Measurements from ENCODE around the gene MAN2A2. TPM values are rescaled to one million over a fixed set of nuclear protein-coding genes. Genes with fewer than 3 reads are reported as not detected.

Gene MAN2A2
- total RNA-seq, 1 experiment from 2014 or later: 31.0 TPM

DNA sequence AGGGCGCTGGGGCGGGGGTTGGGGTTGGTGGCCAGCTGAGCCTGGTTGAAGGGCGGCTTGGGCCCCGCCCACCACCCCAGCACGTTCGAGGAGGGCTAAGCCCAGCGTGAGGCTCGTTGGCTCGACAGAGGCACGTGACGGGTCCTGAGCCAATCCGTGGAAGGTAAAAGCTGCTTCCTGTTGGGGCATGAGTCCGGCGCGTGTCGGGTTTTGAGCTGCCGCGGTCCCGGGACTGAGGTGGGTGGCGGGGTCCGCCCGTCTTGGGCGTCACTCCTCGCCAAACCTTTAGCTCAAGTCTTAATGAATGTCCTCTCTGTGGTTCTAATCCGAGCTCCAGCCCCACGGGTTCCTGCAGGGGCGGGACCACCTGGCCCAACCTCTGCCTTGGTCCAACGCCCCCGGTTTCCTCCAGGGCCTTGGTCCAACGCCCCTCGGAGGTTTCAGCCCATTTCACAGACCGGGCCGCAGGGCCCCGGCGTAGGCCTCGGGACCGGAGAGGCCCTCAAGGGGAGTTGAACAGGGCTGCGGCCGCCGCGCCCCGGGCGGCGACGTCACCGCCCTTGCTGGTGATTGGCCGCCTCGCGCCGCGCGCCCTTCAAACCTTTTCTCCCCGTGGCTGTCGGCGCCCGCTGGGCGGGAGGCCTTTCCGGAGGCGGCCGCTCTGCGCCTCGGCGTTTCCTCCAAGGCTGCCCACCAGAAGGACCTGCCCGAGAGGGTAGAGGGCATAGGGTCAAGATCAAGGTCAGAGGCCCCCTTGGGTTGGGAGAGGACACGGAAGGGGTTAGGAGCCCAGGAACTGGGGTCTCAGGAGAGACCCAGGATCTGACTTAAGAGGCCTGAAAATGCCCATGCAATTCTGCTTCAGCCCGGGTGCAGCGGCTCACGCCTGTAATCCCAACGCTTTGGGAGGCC lies 51.9 kb downstream of the MAN2A2 start, which contains the start of gene RCCD1 (continued):
- TF ChIP-seq, protein P1, sequence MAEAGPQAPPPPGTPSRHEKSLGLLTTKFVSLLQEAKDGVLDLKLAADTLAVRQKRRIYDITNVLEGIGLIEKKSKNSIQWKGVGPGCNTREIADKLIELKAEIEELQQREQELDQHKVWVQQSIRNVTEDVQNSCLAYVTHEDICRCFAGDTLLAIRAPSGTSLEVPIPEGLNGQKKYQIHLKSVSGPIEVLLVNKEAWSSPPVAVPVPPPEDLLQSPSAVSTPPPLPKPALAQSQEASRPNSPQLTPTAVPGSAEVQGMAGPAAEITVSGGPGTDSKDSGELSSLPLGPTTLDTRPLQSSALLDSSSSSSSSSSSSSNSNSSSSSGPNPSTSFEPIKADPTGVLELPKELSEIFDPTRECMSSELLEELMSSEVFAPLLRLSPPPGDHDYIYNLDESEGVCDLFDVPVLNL (CRISPR knock-in tag; IDR thresholded peaks at IDR 0.05; ENCODE audit: borderline replicate concordance, low read depth): peak; percentile 94
- TF ChIP-seq KAT7 (CRISPR knock-in tag; IDR thresholded peaks at IDR 0.05; ENCODE audit: borderline replicate concordance) (no peak), IRF2 (CRISPR knock-in tag; IDR thresholded peaks at IDR 0.05; ENCODE audit: borderline replicate concordance, low read depth) (no peak), ESRRA (CRISPR knock-in tag; IDR thresholded peaks at IDR 0.05; ENCODE audit: borderline replicate concordance) (peak; percentile 85), ELF4 (CRISPR knock-in tag; IDR thresholded peaks at IDR 0.05; ENCODE audit: low read depth) (0 out of 2 replicates have a peak, but pooled peaks have one; percentile 58), ZNF423 (CRISPR knock-in tag; IDR thresholded peaks at IDR 0.05) (no peak), ZNF232 (CRISPR knock-in tag; IDR thresholded peaks at IDR 0.05) (no peak; the same call in 1 of the 2 replicates), ZBTB21 (CRISPR knock-in tag; IDR thresholded peaks at IDR 0.05; ENCODE audit: borderline replicate concordance) (no peak), ZNF671 (CRISPR knock-in tag; IDR thresholded peaks at IDR 0.05) (0 out of 2 replicates have a peak, but pooled peaks have one; percentile 58), FOXP1 (CRISPR knock-in tag; IDR thresholded peaks at IDR 0.05; ENCODE audit: borderline replicate concordance) (peak; percentile 90; the same call in 1 of the 2 replicates), GRHL2 (CRISPR knock-in tag; IDR thresholded peaks at IDR 0.05; ENCODE audit: insufficient replicate concordance, severe bottlenecking) (no peak), ZNF219 (CRISPR knock-in tag; IDR thresholded peaks at IDR 0.05; ENCODE audit: borderline replicate concordance) (no peak)
- TF ChIP-seq, protein P2, sequence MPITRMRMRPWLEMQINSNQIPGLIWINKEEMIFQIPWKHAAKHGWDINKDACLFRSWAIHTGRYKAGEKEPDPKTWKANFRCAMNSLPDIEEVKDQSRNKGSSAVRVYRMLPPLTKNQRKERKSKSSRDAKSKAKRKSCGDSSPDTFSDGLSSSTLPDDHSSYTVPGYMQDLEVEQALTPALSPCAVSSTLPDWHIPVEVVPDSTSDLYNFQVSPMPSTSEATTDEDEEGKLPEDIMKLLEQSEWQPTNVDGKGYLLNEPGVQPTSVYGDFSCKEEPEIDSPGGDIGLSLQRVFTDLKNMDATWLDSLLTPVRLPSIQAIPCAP (CRISPR knock-in tag; IDR thresholded peaks at IDR 0.05): no peak
- TF ChIP-seq, protein P3, sequence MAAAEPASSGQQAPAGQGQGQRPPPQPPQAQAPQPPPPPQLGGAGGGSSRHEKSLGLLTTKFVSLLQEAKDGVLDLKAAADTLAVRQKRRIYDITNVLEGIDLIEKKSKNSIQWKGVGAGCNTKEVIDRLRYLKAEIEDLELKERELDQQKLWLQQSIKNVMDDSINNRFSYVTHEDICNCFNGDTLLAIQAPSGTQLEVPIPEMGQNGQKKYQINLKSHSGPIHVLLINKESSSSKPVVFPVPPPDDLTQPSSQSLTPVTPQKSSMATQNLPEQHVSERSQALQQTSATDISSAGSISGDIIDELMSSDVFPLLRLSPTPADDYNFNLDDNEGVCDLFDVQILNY (CRISPR knock-in tag; IDR thresholded peaks at IDR 0.05): peak; percentile 50; the same call in 1 of the 2 replicates
- TF ChIP-seq, protein P4, sequence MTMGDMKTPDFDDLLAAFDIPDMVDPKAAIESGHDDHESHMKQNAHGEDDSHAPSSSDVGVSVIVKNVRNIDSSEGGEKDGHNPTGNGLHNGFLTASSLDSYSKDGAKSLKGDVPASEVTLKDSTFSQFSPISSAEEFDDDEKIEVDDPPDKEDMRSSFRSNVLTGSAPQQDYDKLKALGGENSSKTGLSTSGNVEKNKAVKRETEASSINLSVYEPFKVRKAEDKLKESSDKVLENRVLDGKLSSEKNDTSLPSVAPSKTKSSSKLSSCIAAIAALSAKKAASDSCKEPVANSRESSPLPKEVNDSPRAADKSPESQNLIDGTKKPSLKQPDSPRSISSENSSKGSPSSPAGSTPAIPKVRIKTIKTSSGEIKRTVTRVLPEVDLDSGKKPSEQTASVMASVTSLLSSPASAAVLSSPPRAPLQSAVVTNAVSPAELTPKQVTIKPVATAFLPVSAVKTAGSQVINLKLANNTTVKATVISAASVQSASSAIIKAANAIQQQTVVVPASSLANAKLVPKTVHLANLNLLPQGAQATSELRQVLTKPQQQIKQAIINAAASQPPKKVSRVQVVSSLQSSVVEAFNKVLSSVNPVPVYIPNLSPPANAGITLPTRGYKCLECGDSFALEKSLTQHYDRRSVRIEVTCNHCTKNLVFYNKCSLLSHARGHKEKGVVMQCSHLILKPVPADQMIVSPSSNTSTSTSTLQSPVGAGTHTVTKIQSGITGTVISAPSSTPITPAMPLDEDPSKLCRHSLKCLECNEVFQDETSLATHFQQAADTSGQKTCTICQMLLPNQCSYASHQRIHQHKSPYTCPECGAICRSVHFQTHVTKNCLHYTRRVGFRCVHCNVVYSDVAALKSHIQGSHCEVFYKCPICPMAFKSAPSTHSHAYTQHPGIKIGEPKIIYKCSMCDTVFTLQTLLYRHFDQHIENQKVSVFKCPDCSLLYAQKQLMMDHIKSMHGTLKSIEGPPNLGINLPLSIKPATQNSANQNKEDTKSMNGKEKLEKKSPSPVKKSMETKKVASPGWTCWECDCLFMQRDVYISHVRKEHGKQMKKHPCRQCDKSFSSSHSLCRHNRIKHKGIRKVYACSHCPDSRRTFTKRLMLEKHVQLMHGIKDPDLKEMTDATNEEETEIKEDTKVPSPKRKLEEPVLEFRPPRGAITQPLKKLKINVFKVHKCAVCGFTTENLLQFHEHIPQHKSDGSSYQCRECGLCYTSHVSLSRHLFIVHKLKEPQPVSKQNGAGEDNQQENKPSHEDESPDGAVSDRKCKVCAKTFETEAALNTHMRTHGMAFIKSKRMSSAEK (CRISPR knock-in tag; IDR thresholded peaks at IDR 0.05; ENCODE audit: borderline replicate concordance): no peak; the same call in 1 of the 2 replicates
- TF ChIP-seq, protein P5, sequence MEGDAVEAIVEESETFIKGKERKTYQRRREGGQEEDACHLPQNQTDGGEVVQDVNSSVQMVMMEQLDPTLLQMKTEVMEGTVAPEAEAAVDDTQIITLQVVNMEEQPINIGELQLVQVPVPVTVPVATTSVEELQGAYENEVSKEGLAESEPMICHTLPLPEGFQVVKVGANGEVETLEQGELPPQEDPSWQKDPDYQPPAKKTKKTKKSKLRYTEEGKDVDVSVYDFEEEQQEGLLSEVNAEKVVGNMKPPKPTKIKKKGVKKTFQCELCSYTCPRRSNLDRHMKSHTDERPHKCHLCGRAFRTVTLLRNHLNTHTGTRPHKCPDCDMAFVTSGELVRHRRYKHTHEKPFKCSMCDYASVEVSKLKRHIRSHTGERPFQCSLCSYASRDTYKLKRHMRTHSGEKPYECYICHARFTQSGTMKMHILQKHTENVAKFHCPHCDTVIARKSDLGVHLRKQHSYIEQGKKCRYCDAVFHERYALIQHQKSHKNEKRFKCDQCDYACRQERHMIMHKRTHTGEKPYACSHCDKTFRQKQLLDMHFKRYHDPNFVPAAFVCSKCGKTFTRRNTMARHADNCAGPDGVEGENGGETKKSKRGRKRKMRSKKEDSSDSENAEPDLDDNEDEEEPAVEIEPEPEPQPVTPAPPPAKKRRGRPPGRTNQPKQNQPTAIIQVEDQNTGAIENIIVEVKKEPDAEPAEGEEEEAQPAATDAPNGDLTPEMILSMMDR (IDR thresholded peaks at IDR 0.05): no peak
- TF ChIP-seq, protein P6, sequence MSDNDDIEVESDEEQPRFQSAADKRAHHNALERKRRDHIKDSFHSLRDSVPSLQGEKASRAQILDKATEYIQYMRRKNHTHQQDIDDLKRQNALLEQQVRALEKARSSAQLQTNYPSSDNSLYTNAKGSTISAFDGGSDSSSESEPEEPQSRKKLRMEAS (CRISPR knock-in tag; IDR thresholded peaks at IDR 0.05): peak; percentile 93
- TF ChIP-seq, protein P7, sequence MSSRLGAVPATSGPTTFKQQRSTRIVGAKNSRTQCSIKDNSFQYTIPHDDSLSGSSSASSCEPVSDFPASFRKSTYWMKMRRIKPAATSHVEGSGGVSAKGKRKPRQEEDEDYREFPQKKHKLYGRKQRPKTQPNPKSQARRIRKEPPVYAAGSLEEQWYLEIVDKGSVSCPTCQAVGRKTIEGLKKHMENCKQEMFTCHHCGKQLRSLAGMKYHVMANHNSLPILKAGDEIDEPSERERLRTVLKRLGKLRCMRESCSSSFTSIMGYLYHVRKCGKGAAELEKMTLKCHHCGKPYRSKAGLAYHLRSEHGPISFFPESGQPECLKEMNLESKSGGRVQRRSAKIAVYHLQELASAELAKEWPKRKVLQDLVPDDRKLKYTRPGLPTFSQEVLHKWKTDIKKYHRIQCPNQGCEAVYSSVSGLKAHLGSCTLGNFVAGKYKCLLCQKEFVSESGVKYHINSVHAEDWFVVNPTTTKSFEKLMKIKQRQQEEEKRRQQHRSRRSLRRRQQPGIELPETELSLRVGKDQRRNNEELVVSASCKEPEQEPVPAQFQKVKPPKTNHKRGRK (CRISPR knock-in tag; IDR thresholded peaks at IDR 0.05; ENCODE audit: borderline replicate concordance): no peak
- TF ChIP-seq, protein P8, sequence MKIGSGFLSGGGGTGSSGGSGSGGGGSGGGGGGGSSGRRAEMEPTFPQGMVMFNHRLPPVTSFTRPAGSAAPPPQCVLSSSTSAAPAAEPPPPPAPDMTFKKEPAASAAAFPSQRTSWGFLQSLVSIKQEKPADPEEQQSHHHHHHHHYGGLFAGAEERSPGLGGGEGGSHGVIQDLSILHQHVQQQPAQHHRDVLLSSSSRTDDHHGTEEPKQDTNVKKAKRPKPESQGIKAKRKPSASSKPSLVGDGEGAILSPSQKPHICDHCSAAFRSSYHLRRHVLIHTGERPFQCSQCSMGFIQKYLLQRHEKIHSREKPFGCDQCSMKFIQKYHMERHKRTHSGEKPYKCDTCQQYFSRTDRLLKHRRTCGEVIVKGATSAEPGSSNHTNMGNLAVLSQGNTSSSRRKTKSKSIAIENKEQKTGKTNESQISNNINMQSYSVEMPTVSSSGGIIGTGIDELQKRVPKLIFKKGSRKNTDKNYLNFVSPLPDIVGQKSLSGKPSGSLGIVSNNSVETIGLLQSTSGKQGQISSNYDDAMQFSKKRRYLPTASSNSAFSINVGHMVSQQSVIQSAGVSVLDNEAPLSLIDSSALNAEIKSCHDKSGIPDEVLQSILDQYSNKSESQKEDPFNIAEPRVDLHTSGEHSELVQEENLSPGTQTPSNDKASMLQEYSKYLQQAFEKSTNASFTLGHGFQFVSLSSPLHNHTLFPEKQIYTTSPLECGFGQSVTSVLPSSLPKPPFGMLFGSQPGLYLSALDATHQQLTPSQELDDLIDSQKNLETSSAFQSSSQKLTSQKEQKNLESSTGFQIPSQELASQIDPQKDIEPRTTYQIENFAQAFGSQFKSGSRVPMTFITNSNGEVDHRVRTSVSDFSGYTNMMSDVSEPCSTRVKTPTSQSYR (CRISPR knock-in tag; IDR thresholded peaks at IDR 0.05): no peak
- TF ChIP-seq, protein P9, sequence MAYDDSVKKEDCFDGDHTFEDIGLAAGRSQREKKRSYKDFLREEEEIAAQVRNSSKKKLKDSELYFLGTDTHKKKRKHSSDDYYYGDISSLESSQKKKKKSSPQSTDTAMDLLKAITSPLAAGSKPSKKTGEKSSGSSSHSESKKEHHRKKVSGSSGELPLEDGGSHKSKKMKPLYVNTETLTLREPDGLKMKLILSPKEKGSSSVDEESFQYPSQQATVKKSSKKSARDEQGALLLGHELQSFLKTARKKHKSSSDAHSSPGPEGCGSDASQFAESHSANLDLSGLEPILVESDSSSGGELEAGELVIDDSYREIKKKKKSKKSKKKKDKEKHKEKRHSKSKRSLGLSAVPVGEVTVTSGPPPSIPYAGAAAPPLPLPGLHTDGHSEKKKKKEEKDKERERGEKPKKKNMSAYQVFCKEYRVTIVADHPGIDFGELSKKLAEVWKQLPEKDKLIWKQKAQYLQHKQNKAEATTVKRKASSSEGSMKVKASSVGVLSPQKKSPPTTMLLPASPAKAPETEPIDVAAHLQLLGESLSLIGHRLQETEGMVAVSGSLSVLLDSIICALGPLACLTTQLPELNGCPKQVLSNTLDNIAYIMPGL (CRISPR knock-in tag; IDR thresholded peaks at IDR 0.05): peak; percentile 89

Data from WTC11 (cell line).